Measurements from ENCODE around the gene WNT10A.
"Not testable (repeated sequence)": the region's sequence is repeated elsewhere in the genome, so short reads cannot be mapped to it uniquely, and the experiment has no call there.

The WNT10A gene

DNA sequence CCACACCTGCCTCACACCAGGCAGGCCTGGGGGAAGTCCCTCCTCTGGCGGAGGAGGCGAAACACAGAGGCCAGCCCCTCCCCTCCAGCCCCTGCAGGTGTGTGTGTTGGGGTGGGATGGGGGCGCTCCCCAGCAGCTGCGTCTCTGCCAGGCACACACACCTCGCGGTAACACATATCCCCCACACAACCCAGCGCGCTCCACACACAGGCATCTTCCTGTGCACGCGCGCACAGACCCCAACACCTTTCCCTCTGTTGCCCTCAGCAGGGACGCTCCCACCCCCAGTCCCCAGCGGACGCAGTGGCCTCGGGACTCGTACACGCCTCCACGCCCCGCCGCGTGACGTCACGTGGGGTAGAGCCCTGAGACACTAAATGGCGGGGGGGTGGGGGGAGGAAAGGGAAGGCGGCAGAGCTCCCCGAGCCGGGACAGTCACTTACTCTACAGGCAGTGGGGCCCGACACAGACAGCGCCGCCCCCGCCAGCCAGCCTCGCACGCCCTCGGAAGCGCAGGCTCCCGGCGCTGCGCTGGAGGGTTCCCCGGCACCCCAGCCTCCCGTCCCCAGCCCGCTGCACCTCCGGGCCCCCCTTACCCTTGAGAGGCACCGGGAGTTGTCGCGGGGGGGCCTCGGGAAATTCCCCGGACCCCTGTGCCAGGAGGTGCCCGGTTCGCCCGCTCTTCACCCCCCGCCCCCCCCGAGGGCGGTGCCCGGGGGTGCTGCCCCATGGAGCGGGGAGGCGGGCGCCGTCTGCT is at the start of gene WNT10A:
WNT10A (plus strand) TSS at position 751 of the 757 bp plus-strand sequence. CDS start 144 bp downstream, outside the sequence.
- DNase-seq: peak; percentile 38

GRCh38 chr2:218831378-218831990 is 49.2 kb upstream of the WNT10A start, which contains the start of gene PRKAG3:
TSS of gene PRKAG3 (minus strand) at chr2:218831803.
- DNase-seq: no peak

GRCh38 chr2:218832081-218832480 is 48.6 kb upstream of the WNT10A start:
- DNase-seq: no peak

DNA sequence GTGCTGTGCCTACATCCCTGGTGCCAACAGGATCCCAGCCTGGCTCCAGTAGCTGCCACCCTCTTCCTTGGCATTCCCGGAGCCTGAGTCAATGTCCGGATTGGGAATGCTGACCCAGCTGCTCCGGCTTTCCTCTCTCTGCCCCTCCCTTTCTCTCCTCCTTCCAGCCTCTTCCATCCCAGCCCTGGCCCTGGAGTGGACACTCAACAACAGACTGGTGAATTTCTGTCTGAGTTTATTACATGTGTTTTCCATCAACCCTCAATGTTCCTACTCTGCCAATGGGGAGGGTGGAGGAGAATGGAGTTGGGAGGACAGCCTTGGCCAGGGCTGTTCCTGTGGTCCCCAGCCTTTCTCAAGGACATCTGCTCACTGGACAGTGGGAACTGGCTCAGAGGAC is 48.1 kb upstream of the WNT10A start:
- no peak for DNase-seq

DNA sequence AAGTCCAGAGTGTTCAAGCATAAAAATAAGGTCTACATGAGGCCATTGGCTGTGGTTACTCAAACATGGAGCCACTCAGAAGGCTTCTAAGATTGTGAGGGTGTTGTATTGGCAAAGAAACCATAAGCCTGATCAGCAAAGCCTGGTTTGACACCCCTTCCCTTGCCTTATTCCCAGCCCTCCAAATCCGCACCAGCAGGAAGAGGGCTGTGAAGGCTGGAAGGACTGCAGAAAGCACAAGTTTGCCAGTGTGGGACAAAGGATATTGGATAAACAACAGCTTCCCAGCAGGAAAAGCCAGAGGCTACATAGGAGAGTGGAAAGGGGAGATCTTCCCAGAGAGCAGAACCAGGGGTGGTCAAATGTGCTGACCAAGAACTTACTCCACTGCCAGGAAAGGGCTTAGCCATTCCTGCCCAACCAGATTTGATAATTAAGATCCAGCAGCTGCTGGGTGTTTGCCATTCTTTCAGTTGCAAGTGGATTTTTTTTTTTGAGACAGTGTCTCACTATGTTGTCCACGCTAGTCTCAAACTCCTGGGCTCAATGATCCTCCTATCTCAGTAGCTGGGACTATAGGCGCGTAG is 47.5 kb upstream of the WNT10A start:
- DNase-seq: no peak

GRCh38 chr2:218834685-218835084 is 46.0 kb upstream of the WNT10A start:
- no peak for DNase-seq

GRCh38 chr2:218837495-218837894 is 43.2 kb upstream of the WNT10A start:
- no peak for DNase-seq

DNA sequence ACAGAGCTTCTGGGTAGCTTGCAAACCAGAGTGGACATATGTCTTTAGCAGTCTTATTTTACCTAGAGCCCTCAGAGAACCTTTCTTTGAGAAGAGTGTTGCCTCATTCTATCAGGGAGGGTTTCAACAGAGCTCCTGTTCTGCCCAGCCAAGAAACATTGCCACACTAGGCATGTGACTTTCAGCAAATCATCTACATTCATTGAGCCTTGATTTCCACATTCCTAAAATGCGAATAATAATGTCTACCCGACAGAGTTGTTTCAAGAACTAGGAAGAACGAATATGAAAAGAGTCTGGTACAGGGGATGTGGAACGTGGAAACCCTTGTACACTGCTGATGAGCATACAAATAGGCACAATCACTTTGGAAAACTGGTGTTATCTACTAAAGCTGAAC is 41.2 kb upstream of the WNT10A start:
- DNase-seq: no peak

DNA sequence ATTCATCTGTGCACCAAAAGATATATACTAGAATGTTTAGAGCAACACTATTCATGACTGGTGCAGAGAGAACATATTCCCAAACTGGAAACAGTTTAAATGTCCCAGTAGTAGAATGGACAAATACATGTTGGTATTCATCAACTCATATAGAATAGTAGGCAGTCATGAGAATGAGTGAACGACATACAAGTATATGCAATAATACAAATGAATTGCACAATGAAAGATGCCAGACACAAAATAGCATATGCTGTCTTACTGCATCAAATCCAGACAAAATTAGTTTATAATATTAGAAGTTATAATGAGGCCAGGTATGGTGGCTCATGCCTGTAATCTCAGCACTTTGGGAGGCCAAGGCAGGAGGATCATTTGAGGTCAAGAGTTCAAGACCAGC is 40.8 kb upstream of the WNT10A start:
- no peak for DNase-seq

GRCh38 chr2:218844334-218844733 is 36.3 kb upstream of the WNT10A start:
- DNase-seq: not testable (repeated sequence)

DNA sequence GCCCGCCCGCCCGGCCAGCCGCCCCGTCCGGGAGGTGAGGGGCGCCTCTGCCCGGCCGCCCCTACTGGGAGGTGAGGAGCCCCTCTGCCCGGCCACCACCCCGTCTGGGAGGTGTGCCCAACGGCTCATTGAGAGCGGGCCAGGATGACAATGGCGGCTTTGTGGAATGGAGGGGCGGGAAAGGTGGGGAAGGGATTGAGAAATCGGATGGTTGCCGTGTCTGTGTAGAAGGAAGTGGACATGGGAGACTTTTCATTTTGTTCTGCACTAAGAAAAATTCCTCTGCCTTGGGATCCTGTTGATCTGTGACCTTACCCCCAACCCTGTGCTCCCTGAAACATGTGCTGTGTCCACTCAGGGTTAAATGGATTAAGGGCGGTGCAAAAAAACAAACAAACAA is 33.7 kb upstream of the WNT10A start:
- not testable (repeated sequence) for DNase-seq

DNA sequence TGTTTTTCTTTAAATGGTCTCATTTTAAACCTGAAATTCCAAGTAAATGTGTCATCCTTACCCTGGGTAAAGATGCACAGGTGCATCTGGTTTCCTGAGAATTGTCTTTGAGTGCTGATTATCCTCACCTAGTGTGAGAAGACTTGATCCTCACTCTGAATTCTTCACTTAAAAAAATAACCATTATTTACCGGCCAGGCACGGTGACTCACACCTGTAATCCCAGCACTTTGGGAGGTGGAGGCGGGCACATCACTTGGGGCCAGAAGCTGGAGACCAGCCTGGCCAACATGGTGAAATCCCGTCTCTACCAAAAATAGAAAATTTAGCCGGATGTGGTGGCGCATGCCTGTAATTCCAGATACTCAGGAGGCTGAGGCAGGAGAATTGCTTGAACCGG is 30.9 kb upstream of the WNT10A start:
- DNase-seq: no peak

- DNase-seq: no peak
Observed at GRCh38 chr2:218850796-218851195, 29.9 kb upstream of the WNT10A start.

GRCh38 chr2:218851286-218851685 is 29.4 kb upstream of the WNT10A start:
- no peak for DNase-seq

DNA sequence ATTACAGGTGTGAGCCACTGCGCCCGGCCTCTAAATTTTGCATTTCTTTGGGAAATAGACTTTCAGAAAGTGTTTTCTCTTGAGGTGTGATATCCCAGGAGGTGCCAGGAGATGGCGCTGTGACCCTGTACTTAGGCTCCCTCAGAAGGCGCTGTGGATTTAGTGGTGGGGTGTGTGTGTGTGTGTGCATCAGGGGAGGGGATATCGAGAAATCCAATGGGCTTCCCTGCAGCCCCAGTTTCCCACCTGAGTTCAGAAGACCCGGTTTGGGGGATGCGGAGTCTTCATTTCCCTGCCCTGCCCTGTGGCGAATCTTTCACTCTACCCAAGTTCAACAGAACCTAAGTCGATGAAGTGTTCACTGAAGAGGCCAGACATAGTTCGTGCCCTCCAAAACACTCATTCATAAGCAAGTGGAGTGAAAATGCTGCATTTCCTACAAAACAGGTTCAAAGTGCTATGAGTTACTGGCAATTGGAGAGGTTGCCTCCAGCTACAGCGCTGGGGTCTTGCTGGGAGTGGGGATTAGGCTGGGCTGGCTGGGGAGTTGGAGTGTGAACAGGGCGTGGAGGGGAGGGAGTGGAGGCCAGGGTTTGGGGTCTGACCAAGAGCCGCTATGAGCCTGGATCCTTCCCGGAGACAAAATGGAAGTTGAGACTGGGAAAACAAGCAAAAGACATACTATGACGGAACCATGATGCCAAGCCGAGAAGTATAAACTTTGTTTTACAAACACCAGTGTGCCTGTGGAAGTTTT is 27.6 kb upstream of the WNT10A start:
- DNase-seq: peak; percentile 67

GRCh38 chr2:218853766-218854165 is 26.9 kb upstream of the WNT10A start:
- no peak for DNase-seq

DNA sequence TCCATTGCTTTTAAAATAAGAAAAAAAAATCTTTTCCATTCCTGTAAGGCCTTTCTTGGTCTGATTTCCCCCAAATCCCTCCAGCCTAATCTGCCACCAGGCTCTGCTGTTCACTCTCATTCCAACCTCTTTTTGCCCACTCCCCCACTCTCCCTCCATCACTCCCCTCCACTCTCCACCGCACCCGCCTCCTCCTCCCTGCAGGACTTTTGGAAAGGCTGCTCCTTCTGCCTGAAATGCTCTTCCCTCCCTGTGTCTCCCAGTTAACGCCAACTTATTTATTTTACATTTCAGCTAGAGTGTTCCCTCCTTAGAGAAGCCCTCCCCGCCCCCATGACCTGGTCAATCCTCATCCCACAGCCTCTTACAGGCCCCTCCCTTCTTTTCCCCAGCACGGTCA is 25.8 kb upstream of the WNT10A start:
- no peak for DNase-seq

DNA sequence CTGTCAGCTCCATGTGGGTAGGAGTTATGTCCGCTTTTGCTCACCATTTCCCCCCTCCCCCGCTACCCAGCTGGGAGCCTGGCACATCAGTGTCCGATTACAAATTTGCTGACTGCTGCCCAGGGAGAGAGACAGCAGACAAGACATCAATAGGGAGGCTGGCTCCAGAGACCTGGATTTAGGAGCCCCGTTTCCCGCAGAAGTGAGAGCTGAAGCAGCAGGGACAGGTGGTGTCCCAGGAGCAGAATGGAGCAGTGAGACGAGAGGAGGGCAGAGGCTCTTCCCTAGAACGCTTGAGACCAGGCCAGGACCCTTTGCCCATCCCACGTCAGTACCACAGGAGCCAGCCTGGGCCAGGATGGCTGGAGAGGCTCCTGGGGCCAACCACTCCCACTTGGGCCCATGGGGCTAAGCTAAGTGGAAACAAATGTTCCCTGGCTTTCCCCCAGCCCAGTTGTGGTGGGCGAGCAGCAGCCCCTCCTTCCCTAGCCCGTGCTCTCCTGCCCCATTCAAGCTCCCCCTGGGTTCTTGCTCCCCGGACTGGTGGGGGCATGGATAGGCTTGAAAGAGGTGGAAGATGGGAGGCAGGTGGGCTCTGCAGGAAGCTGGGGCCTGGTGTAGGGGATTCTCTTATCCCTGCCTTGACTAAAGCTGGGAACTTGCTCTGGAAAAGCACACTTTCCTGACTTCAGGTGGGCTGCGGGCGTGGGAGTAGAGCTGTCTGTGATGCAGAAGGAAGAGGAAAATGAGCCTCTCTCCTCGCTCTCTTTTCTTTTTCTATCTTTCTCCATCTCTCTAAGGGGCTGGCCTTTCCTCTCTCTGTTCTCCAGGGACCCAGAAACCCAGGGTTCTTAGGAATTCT is 25.1 kb upstream of the WNT10A start:
- no peak for DNase-seq

DNA sequence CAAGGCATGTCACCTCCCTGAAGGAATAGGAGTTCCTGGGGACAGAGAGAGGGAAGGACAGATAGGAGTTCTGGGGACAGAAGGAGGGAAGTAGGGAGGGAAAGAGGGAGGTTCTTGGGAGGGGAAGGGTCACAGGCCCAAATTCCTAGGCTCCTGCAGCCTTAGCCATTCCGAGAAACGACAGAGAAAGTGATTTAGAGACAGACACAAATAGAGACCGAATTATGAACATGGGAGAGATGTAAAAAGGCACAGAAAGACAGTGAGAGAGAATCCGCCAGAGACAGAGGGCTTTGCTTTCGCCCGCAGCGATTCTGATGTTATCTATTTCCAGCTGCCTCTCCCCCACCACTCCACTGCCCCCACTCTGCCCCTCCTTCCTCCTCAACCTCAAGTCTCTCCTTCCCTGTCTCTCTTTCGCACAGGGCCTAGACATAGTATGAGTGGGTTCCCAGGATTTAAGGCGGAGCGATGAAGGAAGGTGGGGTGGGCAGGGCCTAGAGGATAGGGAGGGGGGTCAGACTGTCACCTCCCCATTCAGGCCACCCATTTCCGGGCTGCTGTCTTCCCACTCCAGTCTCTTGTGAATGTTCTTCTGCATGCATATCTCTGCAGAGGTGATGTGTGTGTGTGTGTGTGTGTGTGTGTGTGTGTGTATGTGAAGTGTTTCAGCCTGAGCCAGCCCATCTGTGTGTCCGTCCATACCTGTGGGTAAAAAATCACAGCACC is 24.3 kb upstream of the WNT10A start:
- no peak for DNase-seq

- DNase-seq: no peak
Observed at GRCh38 chr2:218856896-218857243, 23.8 kb upstream of the WNT10A start.

GRCh38 chr2:218857371-218858137 is 23.1 kb upstream of the WNT10A start:
- no peak for DNase-seq
